Type B pancreatic cell (in vitro differentiated cells): ENCODE data around the gene CRMP1. TPM values are rescaled to one million over a fixed set of nuclear protein-coding genes. Genes with fewer than 3 reads are reported as not detected.

Experiments used
- DNase-seq: peaks from one replicate; pipeline ENCODE4 v3.0.0; 2021; ENCODE audit warnings: mixed read lengths; ENCODE audit not compliant: unreplicated experiment; ENCODE audit errors: extremely low spot score
- H3K27ac Mint-ChIP-seq: 2 replicates; pipeline ENCODE4 v1.8.0; 2021; ENCODE audit warnings: mild to moderate bottlenecking, mixed read lengths
- H3K27me3 Mint-ChIP-seq: 2 replicates; pipeline ENCODE4 v1.8.0; 2021; ENCODE audit warnings: mixed read lengths
- H3K36me3 Mint-ChIP-seq: 2 replicates; pipeline ENCODE4 v1.8.0; 2021; ENCODE audit warnings: mixed read lengths
- H3K4me1 Mint-ChIP-seq: one replicate; pipeline ENCODE4 v1.8.0; 2021; ENCODE audit warnings: mixed read lengths; ENCODE audit not compliant: unreplicated experiment
- H3K4me3 Mint-ChIP-seq: 2 replicates; pipeline ENCODE4 v1.8.0; 2021; ENCODE audit warnings: mild to moderate bottlenecking, mixed read lengths
- H3K9me3 Mint-ChIP-seq: 2 replicates; pipeline ENCODE4 v1.8.0; 2021; ENCODE audit warnings: mixed read lengths
- CTCF ChIP-seq: fragments of 200-600 bp; sonication (generic); conservative IDR thresholded peaks from 2 replicates; pipeline ENCODE4 v1.5.0; 2021; ENCODE audit warnings: antibody characterized with exemption, mild to moderate bottlenecking
- total RNA-seq: library from RNA; stranded (reverse); gene quantifications from 2 replicates; pipeline ENCODE4 v1.2.1, GENCODE V29; 2021; ENCODE audit warnings: low replicate concordance

Gene CRMP1
- total RNA-seq, 1 donor from 2014 or later: 40.4 TPM

GRCh38 chr4:5869966-5870619 is 22.8 kb downstream of the CRMP1 start:
- TF ChIP-seq CTCF: no peak
- Mint-ChIP-seq H3K36me3 (no peaks in the 10 kb centered on the region), H3K4me3 (no peak overlapping the region), H3K27ac (no peak overlapping the region), H3K27me3 (peaks cover 11% of the 10 kb centered on the region), H3K9me3 (no peaks in the 10 kb centered on the region), H3K4me1 (peaks cover 4% of the 10 kb centered on the region)
- DNase-seq: no peak

GRCh38 chr4:5867866-5868265 is 25.0 kb downstream of the CRMP1 start:
- Mint-ChIP-seq H3K27ac (no peak overlapping the region), H3K9me3 (no peaks in the 10 kb centered on the region), H3K4me1 (no peaks in the 10 kb centered on the region), H3K4me3 (no peak overlapping the region), H3K27me3 (peaks cover 7% of the 10 kb centered on the region), H3K36me3 (no peaks in the 10 kb centered on the region)
- no peak for DNase-seq
- no peak for TF ChIP-seq CTCF

GRCh38 chr4:5866841-5867813 is 25.8 kb downstream of the CRMP1 start:
- no peaks in the 10 kb centered on the region for H3K9me3 Mint-ChIP-seq
- no peaks in the 10 kb centered on the region for H3K4me1 Mint-ChIP-seq
- no peaks in the 10 kb centered on the region for H3K36me3 Mint-ChIP-seq

GRCh38 chr4:5865896-5866599 is 26.8 kb downstream of the CRMP1 start:
- H3K4me3 Mint-ChIP-seq: no peak overlapping the region
- no peak for DNase-seq
- H3K27me3 Mint-ChIP-seq: peaks cover 11% of the 10 kb centered on the region
- no peaks in the 10 kb centered on the region for H3K4me1 Mint-ChIP-seq
- no peaks in the 10 kb centered on the region for H3K36me3 Mint-ChIP-seq
- H3K9me3 Mint-ChIP-seq: no peaks in the 10 kb centered on the region
- no peak overlapping the region for H3K27ac Mint-ChIP-seq
- no peak for TF ChIP-seq CTCF

More at GRCh38 chr4:5866841-5867813, 25.8 kb downstream of the CRMP1 start:
- no peak for DNase-seq
- peaks cover 9% of the 10 kb centered on the region for H3K27me3 Mint-ChIP-seq
- H3K27ac Mint-ChIP-seq: no peak overlapping the region
- no peak overlapping the region for H3K4me3 Mint-ChIP-seq
- TF ChIP-seq CTCF: no peak

GRCh38 chr4:5863461-5864113 is 29.3 kb downstream of the CRMP1 start:
- H3K4me3 Mint-ChIP-seq: no peak overlapping the region
- H3K36me3 Mint-ChIP-seq: no peaks in the 10 kb centered on the region
- H3K27ac Mint-ChIP-seq: no peak overlapping the region
- no peak for DNase-seq
- H3K27me3 Mint-ChIP-seq: peaks cover 11% of the 10 kb centered on the region
- TF ChIP-seq CTCF: no peak
- H3K9me3 Mint-ChIP-seq: no peaks in the 10 kb centered on the region
- no peaks in the 10 kb centered on the region for H3K4me1 Mint-ChIP-seq
